Trophoblast cell (in vitro differentiated cells and primary cell): ENCODE measurements around the gene IFNL3.

Source experiments
- DNase-seq, 2 donors: peaks; one replicate each; pipeline ENCODE4 v3.0.0-alpha.2; 2016
- H2AFZ ChIP-seq: 2 replicates; pipeline ENCODE4 v1.6.1; 2013; ENCODE audit warnings: low read length, moderate library complexity, mild to moderate bottlenecking; ENCODE audit not compliant: insufficient read depth, poor library complexity
- H2AK5ac ChIP-seq: 2 replicates; pipeline ENCODE4 v1.6.1; 2013; ENCODE audit warnings: mild to moderate bottlenecking, low read length
- H2BK120ac ChIP-seq: 2 replicates; pipeline ENCODE4 v1.6.1; 2013; ENCODE audit warnings: low read length, mild to moderate bottlenecking, moderate library complexity; ENCODE audit not compliant: insufficient read depth, poor library complexity
- H2BK12ac ChIP-seq: 2 replicates; pipeline ENCODE4 v1.6.1; 2013; ENCODE audit warnings: mild to moderate bottlenecking, low read length, moderate library complexity
- H2BK5ac ChIP-seq: 2 replicates; pipeline ENCODE4 v1.6.1; 2013; ENCODE audit warnings: low read length, low read depth, moderate library complexity, mild to moderate bottlenecking; ENCODE audit not compliant: poor library complexity
- H3K14ac ChIP-seq: 2 replicates; pipeline ENCODE4 v1.6.1; 2013; ENCODE audit warnings: mild to moderate bottlenecking, low read length
- H3K18ac ChIP-seq: 2 replicates; pipeline ENCODE4 v1.6.1; 2013; ENCODE audit warnings: mild to moderate bottlenecking, low read length
- H3K23ac ChIP-seq: 2 replicates; pipeline ENCODE4 v1.6.1; 2013; ENCODE audit warnings: low read length
- H3K27ac ChIP-seq: 2 replicates; pipeline ENCODE4 v1.5.1; 2013; ENCODE audit warnings: low read depth, mild to moderate bottlenecking, inconsistent platforms, low read length, moderate library complexity
- H3K27me3 ChIP-seq: 2 replicates; pipeline ENCODE4 v1.6.1; 2013; ENCODE audit warnings: inconsistent platforms, mild to moderate bottlenecking, low read length, moderate library complexity; ENCODE audit not compliant: insufficient read depth
- H3K36me3 ChIP-seq, 2 experiments: 1 replicate in 1 of 2; 2 replicates in 1 of 2; pipeline ENCODE4 v1.6.1; 2013; ENCODE audit warnings: low read length in 2 of 2, mild to moderate bottlenecking in 2 of 2, moderate library complexity in 1 of 2; ENCODE audit not compliant: insufficient read depth in 2 of 2, control insufficient read depth in 1 of 2
- H3K4ac ChIP-seq: 2 replicates; pipeline ENCODE4 v1.6.1; 2013; ENCODE audit warnings: low read depth, mild to moderate bottlenecking, low read length, moderate library complexity
- H3K4me1 ChIP-seq, 2 experiments: 1 replicate in 1 of 2; 2 replicates in 1 of 2; pipeline ENCODE4 v1.6.1; 2013; ENCODE audit warnings: low read length in 2 of 2, mild to moderate bottlenecking in 2 of 2, moderate library complexity in 1 of 2; ENCODE audit not compliant: insufficient read depth in 2 of 2, control insufficient read depth in 1 of 2
- H3K4me2 ChIP-seq: 2 replicates; pipeline ENCODE4 v1.6.1; 2013; ENCODE audit warnings: inconsistent platforms, mild to moderate bottlenecking, low read length, moderate library complexity
- H3K4me3 ChIP-seq: 2 replicates; pipeline ENCODE4 v1.5.1; 2013; ENCODE audit warnings: mild to moderate bottlenecking, low read depth, low read length, inconsistent platforms
- H3K79me1 ChIP-seq: one replicate; pipeline ENCODE4 v1.6.1; 2013; ENCODE audit warnings: low read length
- H3K79me2 ChIP-seq: 2 replicates; pipeline ENCODE4 v1.6.1; 2013; ENCODE audit warnings: low read length, mild to moderate bottlenecking; ENCODE audit not compliant: control insufficient read depth, insufficient read depth, poor library complexity
- H3K9ac ChIP-seq: 2 replicates; pipeline ENCODE4 v1.6.1; 2013; ENCODE audit warnings: mild to moderate bottlenecking, low read length
- H3K9me3 ChIP-seq: 2 replicates; pipeline ENCODE4 v1.6.1; 2013; ENCODE audit warnings: low read depth, mild to moderate bottlenecking, control low read depth, inconsistent platforms, low read length; ENCODE audit not compliant: insufficient read depth
- H4K12ac ChIP-seq: 2 replicates; pipeline ENCODE4 v1.6.1; 2013; ENCODE audit warnings: low read depth, mild to moderate bottlenecking, low read length, moderate library complexity
- H4K8ac ChIP-seq: 2 replicates; pipeline ENCODE4 v1.6.1; 2013; ENCODE audit warnings: low read depth, mild to moderate bottlenecking, low read length, moderate library complexity
- H4K91ac ChIP-seq: one replicate; pipeline ENCODE4 v1.6.1; 2013; ENCODE audit warnings: low read depth, mild to moderate bottlenecking, low read length, moderate library complexity
- WGBS: extraction: QIAGEN DNeasy Blood & Tissue Kit; methylation state at CpG from one replicate; pipeline ENCODE4 v1.1.7; 2013; ENCODE audit warnings: missing lambda C conversion rate; ENCODE audit not compliant: insufficient read length, insufficient coverage; ENCODE audit errors: extremely low coverage; 5-methylcytosine and 5-hydroxymethylcytosine counted together

Gene IFNL3

GRCh38 chr19:39208175-39208795, 36.5 kb downstream of the IFNL3 start:
- Histone ChIP-seq H3K14ac (no peak overlapping the region), H3K4me3 (no peak overlapping the region), H3K4ac (no peak overlapping the region), H3K79me2 (no peaks in the 10 kb centered on the region), H2BK120ac (no peak overlapping the region), H2AFZ (no peak overlapping the region), H3K4me2 (no peak overlapping the region), H4K91ac (no peak overlapping the region), H4K8ac (no peak overlapping the region), H4K12ac (no peak overlapping the region), H3K79me1 (no peaks in the 10 kb centered on the region), H2AK5ac (no peak overlapping the region), H3K9me3 (peaks cover 6% of the 10 kb centered on the region), H2BK12ac (no peak overlapping the region), H2BK5ac (no peak overlapping the region), H3K4me1 (no peaks in the 10 kb centered on the region), H3K9ac (peak overlapping the region; percentile 67), H3K27me3 (no peaks in the 10 kb centered on the region), H3K27ac (no peak overlapping the region), H3K18ac (no peak overlapping the region), H3K23ac (peak overlapping the region; percentile 82), H3K36me3 (no peaks in the 10 kb centered on the region)
- no peak for DNase-seq
- no CpG with 5 or more reads among the region's 9 CpGs for WGBS

GRCh38 chr19:39207293-39207836, 37.4 kb downstream of the IFNL3 start:
- Histone ChIP-seq H2AFZ (no peak overlapping the region), H2AK5ac (no peak overlapping the region), H3K18ac (no peak overlapping the region), H3K79me2 (no peaks in the 10 kb centered on the region), H4K91ac (no peak overlapping the region), H3K4ac (no peak overlapping the region), H4K8ac (no peak overlapping the region), H3K4me1 (no peaks in the 10 kb centered on the region), H3K27me3 (no peaks in the 10 kb centered on the region), H2BK5ac (no peak overlapping the region), H3K14ac (no peak overlapping the region), H3K4me2 (no peak overlapping the region), H3K4me3 (no peak overlapping the region), H3K79me1 (no peaks in the 10 kb centered on the region), H3K23ac (no peak overlapping the region), H3K9me3 (peaks cover 6% of the 10 kb centered on the region), H3K27ac (no peak overlapping the region), H3K36me3 (no peaks in the 10 kb centered on the region), H4K12ac (no peak overlapping the region), H2BK12ac (no peak overlapping the region), H2BK120ac (no peak overlapping the region), H3K9ac (no peak overlapping the region)
- DNase-seq = no peak
- no CpG with 5 or more reads among the region's 6 CpGs for WGBS

GRCh38 chr19:39206122-39206521, 38.7 kb downstream of the IFNL3 start:
- Histone ChIP-seq H3K4me3 (no peak overlapping the region), H3K23ac (no peak overlapping the region), H3K4me1 (no peaks in the 10 kb centered on the region), H3K79me2 (no peaks in the 10 kb centered on the region), H3K9ac (no peak overlapping the region), H3K27me3 (no peaks in the 10 kb centered on the region), H3K4me2 (no peak overlapping the region), H2AFZ (no peak overlapping the region), H2AK5ac (no peak overlapping the region), H4K91ac (no peak overlapping the region), H2BK12ac (no peak overlapping the region), H2BK120ac (no peak overlapping the region), H3K9me3 (peaks cover 6% of the 10 kb centered on the region), H4K8ac (no peak overlapping the region), H3K18ac (no peak overlapping the region), H4K12ac (no peak overlapping the region), H3K14ac (no peak overlapping the region), H3K36me3 (no peaks in the 10 kb centered on the region), H3K79me1 (no peaks in the 10 kb centered on the region), H3K27ac (no peak overlapping the region), H2BK5ac (no peak overlapping the region), H3K4ac (no peak overlapping the region)
- DNase-seq = no peak
- WGBS = no CpG with 5 or more reads among the region's 6 CpGs

- Histone ChIP-seq H3K27me3 (no peaks in the 10 kb centered on the region), H3K9ac (no peak overlapping the region), H3K36me3 (no peaks in the 10 kb centered on the region), H4K91ac (no peak overlapping the region), H2BK120ac (no peak overlapping the region), H3K4me3 (no peak overlapping the region), H3K4ac (no peak overlapping the region), H3K18ac (no peak overlapping the region), H4K12ac (no peak overlapping the region), H2BK5ac (no peak overlapping the region), H3K79me1 (no peaks in the 10 kb centered on the region), H2AK5ac (no peak overlapping the region), H3K9me3 (peaks cover 6% of the 10 kb centered on the region), H3K4me1 (no peaks in the 10 kb centered on the region), H3K27ac (no peak overlapping the region), H3K4me2 (no peak overlapping the region), H3K23ac (no peak overlapping the region), H2AFZ (no peak overlapping the region), H4K8ac (no peak overlapping the region), H2BK12ac (no peak overlapping the region), H3K79me2 (no peaks in the 10 kb centered on the region), H3K14ac (no peak overlapping the region)
- no CpG with 5 or more reads among the region's 3 CpGs for WGBS
- DNase-seq = no peak
Measured at GRCh38 chr19:39205449-39205764, 39.4 kb downstream of the IFNL3 start.
